Retinal pigment epithelial cell (primary cell): ENCODE measurements around the gene CHDH.

ENCODE experiments used
- DNase-seq: peaks from one replicate; pipeline ENCODE4 v3.0.0-alpha.2; 2010; ENCODE audit warnings: low read depth
- H3K4me3 ChIP-seq: 2 replicates; pipeline ENCODE4 v1.5.1; 2011; ENCODE audit warnings: mild to moderate bottlenecking, low read length, control low read depth, moderate library complexity
- CTCF ChIP-seq: conservative IDR thresholded peaks from 2 replicates; pipeline ENCODE4 v1.5.1; 2011; ENCODE audit warnings: low read depth, low read length, control low read depth, inconsistent platforms

Gene CHDH

GRCh38 chr3:53849916-53850315 is 3.7 kb upstream of the CHDH start:
- TF ChIP-seq CTCF = no peak
- DNase-seq = no peak
- H3K4me3 ChIP-seq = no peak overlapping the region

- DNase-seq = no peak
- peak overlapping the region; percentile 50 for H3K4me3 ChIP-seq
- TF ChIP-seq CTCF = no peak
These were observed 584 bp upstream of the CHDH start for GRCh38 chr3:53846851-53847155.

- peak overlapping the region; percentile 50 for H3K4me3 ChIP-seq
- TF ChIP-seq CTCF = no peak
- DNase-seq = no peak
These were observed 412 bp downstream of the CHDH start for GRCh38 chr3:53845881-53846133.

GRCh38 chr3:53845103-53845880 is 927 bp downstream of the CHDH start:
- peak overlapping the region; percentile 50 for H3K4me3 ChIP-seq
- peak; percentile 40 for TF ChIP-seq CTCF
- no peak for DNase-seq

- no peak for TF ChIP-seq CTCF
- no peak for DNase-seq
- H3K4me3 ChIP-seq = no peak overlapping the region
These were observed 1.7 kb downstream of the CHDH start for GRCh38 chr3:53844262-53845102.

- TF ChIP-seq CTCF = no peak
These were observed 2.7 kb downstream of the CHDH start for GRCh38 chr3:53843195-53844177.

More at GRCh38 chr3:53843195-53844177, 2.7 kb downstream of the CHDH start:
- no peak for DNase-seq
- H3K4me3 ChIP-seq = no peak overlapping the region
